Sigmoid colon (tissue), 4 donors: ENCODE data around the gene PPP4R1.

ENCODE experiments used
- CTCF ChIP-seq, 4 experiments: fragments of 450-650 bp in 3 of 4; fragments of 200-600 bp in 1 of 4; IDR thresholded peaks; one replicate each; pipeline ENCODE4 v1.5.1; 2016 to 2019; ENCODE audit warnings: antibody characterized with exemption in 4 of 4, mild to moderate bottlenecking in 3 of 4, moderate library complexity in 2 of 4
- EP300 ChIP-seq, 4 donors: sonication (generic); formaldehyde crosslinking; IDR thresholded peaks; one replicate each; pipeline ENCODE4 v1.6.1; 2017; ENCODE audit warnings: antibody characterized with exemption in 4 of 4
- POLR2A ChIP-seq, 2 donors: fragments of 450-650 bp; IDR thresholded peaks; one replicate each; pipeline ENCODE4 v1.6.1; 2016; ENCODE audit warnings: antibody characterized with exemption in 2 of 2, mild to moderate bottlenecking in 2 of 2, moderate library complexity in 2 of 2

- TF ChIP-seq CTCF (IDR thresholded peaks at IDR 0.05), result no peak
- no peak for TF ChIP-seq EP300 (IDR thresholded peaks at IDR 0.05)
- no peak for TF ChIP-seq POLR2A (IDR thresholded peaks at IDR 0.05)
Observed at GRCh38 chr18:9507565-9508088, 106.7 kb downstream of the PPP4R1 start.
